Left lobe of liver (tissue), 2 donors: ENCODE results near the gene CLDN20. TPM values are rescaled to one million over a fixed set of nuclear protein-coding genes. Genes with fewer than 3 reads are reported as not detected.
"Not testable (repeated sequence)": the region's sequence is repeated elsewhere in the genome, so short reads cannot be mapped to it uniquely, and the experiment has no call there.

Source experiments
- ATAC-seq: fragments of 200-7000 bp; cut with Tn5 transposase; one replicate; pipeline ENCODE4 v1.9.1; 2020; ENCODE audit warnings: mild to moderate bottlenecking, moderate library complexity
- DNase-seq: peaks from one replicate; pipeline ENCODE4 v3.0.0-alpha.2; 2020; ENCODE audit warnings: low spot score
- total RNA-seq: library from RNA; stranded (reverse); gene quantifications from one replicate; pipeline ENCODE4 v1.2.1, GENCODE V29; 2021
- donor health status: DM: no; HTN: no; CAD: no; lungs with moderate emphysema.
- donor health status: DM: no; HTN: yes; CAD: no.

Gene CLDN20
- total RNA-seq, 1 donor from 2014 or later = not detected

DNA sequence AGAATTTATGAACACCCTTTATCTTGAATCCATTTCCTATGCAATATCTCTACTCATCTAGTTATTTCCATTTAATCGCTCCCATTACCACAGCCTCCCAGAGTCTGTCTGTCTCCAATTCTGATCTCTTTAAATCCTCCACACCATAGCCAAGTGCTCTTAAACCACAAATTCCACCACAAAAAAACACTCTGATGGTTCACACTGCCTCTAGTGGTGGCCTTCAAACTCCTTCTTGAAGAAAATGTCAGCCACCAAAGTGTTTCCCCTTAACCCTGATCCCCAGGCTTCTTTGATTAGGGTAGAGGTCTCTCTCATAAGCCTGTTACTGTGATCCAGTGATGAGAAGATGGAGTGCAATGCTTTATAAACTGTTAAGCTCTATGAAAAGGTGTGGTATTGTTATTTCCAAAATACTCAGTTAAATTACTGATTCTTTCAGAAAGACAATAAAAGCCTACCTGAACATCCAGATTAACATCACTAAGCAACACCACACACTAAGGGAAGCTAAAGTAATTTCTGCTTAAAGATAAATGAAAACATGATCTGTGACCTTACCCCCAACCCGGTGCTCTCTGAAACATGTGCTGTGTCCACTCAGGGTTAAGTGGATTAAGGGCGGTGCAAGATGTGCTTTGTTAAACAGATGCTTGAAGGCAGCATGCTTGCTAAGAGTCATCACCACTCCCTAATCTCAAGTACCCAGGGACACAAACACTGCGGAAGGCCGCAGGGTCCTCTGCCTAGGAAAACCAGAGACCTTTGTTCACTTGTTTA is 4.5 kb downstream of the CLDN20 start:
- DNase-seq, ATAC-seq: not testable (repeated sequence)

- ATAC-seq (no peak), DNase-seq (no peak)
These were observed 6.0 kb downstream of the CLDN20 start for GRCh38 chr6:155269765-155270164.

DNA sequence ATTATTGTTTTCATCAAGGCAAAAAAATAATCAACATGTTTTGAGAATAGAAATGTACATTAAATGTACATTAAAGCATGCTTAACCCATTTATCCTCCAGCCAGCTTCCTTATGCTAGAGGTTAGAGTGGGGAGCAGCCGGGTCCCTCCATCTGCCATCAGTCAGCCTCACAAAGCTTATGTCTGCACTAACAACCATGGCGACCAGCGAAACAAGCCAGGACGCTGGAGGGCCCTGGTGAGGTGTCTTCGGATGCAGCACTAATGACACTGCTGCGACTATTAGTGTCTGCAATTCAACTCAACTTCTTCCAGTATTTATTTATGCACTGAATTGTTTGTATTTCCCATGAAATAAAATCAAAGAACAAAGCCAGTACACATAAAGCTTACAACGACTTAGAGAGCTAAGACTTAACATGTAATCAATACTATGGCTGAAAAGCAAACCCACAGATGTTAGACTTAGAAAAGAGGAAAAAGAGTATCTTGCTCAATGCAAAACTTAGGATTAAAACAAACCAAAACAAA is 6.8 kb downstream of the CLDN20 start:
- no peak for ATAC-seq
- DNase-seq = no peak

DNA sequence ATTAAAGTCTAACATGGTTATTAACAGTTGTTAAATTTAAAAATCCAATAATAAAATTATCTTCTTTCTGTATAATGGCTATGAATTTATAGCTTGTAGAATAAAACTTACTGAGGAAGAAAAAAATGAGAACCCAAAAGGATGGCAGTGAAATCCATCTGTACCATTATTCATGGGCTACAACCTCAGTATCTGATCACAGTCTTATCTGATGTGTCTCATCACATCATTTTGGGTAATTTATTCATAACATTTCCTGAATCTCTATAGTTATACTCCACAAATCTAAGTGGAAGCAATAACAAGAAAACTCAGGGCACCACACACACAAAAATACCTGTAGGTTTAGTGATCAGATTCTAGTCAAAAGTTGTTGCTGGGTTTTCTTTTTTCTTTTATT is 7.3 kb downstream of the CLDN20 start:
- ATAC-seq (no peak), DNase-seq (no peak)

GRCh38 chr6:155272353-155273232 is 8.8 kb downstream of the CLDN20 start:
- ATAC-seq (no peak), DNase-seq (no peak)

GRCh38 chr6:155273431-155273830 is 9.6 kb downstream of the CLDN20 start:
- no peak for ATAC-seq
- DNase-seq = no peak

DNA sequence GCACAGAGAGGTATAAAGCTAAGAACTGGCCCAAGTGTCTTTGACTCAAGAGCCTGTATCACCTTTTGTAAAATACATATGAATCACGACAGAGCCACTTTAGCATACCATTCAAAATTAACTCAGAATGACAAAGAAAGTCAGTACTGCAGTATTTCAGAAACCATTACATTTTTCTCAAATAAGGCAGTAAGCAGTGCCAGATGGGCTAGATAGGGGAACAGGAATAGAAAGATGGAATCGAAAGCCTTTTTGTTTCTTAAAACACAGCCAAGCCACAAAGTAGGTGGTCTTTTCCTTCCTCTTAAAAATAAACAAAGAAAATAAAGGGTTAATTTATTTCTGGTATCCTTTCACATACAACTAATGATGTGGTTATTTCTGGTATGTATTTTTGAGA is 10.3 kb downstream of the CLDN20 start:
- ATAC-seq (no peak), DNase-seq (no peak)

GRCh38 chr6:155274533-155274932 is 10.7 kb downstream of the CLDN20 start:
- DNase-seq (no peak), ATAC-seq (no peak)

DNA sequence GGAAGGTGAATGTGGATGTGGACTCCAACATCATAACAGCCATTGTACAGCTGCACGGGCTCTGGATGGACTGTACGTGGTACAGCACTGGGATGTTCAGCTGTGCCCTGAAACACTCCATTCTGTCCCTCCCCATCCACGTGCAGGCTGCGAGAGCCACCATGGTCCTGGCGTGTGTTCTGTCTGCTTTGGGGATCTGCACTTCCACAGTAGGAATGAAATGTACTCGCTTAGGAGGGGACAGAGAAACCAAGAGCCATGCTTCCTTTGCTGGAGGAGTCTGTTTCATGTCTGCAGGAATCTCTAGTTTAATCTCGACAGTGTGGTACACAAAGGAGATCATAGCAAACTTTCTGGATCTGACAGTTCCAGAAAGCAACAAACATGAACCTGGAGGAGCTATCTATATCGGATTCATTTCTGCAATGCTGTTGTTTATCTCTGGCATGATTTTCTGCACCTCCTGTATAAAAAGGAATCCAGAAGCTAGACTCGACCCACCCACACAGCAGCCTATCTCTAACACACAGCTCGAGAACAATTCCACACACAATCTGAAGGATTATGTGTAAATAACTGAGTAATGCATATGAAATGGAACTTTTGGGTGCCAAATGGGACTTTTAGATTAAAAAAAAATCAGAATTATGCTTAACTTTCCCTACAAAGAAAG is 12.1 kb downstream of the CLDN20 start:
- ATAC-seq (no peak), DNase-seq (no peak)

DNA sequence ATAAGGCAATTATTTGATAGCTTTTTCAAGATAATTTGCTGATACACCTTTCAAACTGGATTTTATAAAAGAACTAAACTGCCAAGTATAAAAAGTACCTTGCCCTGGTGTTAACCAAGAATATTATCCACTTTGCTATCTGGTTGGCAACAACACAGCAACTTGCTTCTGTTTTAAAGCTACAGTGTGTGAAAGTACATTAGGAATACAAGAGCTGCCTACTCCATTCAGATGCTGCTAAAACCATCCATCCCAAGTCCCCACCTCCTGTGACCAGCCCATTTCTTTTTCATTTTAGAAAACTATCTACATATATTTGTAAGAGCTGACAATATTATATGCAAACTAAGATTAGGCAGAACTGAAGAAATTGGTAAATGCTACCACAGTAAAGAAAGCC is 12.8 kb downstream of the CLDN20 start:
- no peak for ATAC-seq
- DNase-seq = no peak

GRCh38 chr6:155278319-155279049 is 14.7 kb downstream of the CLDN20 start:
- ATAC-seq (no peak), DNase-seq (no peak)

GRCh38 chr6:155284775-155285174 is 21.0 kb downstream of the CLDN20 start:
- no peak for DNase-seq
- ATAC-seq = no peak

GRCh38 chr6:155287762-155288161 is 23.9 kb downstream of the CLDN20 start:
- DNase-seq = no peak
- ATAC-seq = no peak

GRCh38 chr6:155290491-155290890 is 26.7 kb downstream of the CLDN20 start:
- ATAC-seq = no peak
- DNase-seq = no peak

GRCh38 chr6:155291291-155291690 is 27.5 kb downstream of the CLDN20 start:
- DNase-seq = no peak
- ATAC-seq = no peak

GRCh38 chr6:155292711-155293110 is 28.9 kb downstream of the CLDN20 start:
- no peak for DNase-seq
- no peak for ATAC-seq

DNA sequence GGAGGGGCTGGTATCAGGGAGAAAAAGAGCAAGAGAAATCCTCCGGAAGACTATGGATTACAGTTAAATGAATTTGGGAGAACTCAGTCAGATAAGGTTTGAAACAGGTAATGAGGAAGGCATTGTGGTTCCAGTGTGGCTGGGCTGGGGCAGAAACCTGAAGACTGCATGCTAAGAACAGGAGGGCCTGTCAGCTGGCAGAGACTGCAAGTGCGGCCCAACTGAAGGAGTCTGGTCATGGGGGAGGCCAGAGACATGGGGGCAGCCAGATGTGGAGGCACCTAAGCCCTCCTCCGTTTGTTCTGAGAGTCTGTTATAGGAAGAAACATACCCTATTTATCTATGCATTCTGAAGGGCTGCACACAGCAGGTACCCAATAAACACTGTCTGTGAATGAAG is 33.9 kb downstream of the CLDN20 start:
- DNase-seq (no peak), ATAC-seq (no peak)

DNA sequence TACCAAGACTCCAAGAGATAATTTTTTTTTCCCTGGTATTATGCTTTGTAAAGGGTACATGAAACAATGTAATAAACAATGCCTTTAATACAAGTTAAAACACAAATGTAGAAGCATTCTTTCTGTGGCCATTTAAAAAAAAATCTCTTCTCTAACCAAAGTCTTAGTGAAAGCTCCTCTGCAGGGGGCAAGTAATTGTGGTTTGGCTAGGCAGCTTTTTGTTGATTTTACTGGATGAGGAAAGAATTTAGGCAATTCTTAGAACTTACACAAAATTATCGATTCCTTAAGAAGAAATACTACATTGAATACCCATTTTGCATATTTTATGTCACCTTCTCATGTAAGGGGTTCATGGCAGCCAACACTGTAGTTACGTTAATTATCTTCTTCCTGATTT is 38.1 kb downstream of the CLDN20 start:
- ATAC-seq = no peak

DNA sequence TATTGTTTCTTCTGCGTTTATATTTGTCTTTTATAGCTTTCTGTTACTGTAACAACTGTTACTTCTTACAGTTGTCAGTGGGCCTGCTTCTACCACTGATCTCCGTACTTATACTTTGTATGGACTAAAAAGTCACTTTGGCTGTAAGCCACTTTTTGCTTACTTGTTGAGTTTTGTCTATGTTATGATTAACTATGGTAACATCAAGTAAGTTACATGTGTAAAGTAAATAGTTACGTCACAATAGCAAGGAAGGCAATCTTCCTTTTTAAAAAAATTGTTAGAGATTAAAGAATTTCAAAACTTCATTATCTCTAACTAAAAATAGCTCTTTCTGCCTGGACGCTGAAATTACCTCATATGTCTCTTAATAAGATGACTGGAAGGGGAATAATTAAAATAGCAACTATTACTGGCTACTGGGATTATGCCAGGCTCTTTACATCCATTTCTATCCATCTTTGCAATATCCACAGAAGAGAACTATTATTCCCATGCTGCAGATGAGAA is 39.6 kb downstream of the CLDN20 start:
- DNase-seq (no peak), ATAC-seq (no peak)

More for the DNA sequence above, 38.1 kb downstream of the CLDN20 start:
- no peak for DNase-seq

GRCh38 chr6:155306958-155307357 is 43.1 kb downstream of the CLDN20 start:
- DNase-seq = no peak
- no peak for ATAC-seq
